Fibroblast of skin of back (primary cell): ENCODE results near the gene ADAMTS15.
"Not testable (repeated sequence)": the region's sequence is repeated elsewhere in the genome, so short reads cannot be mapped to it uniquely, and the experiment has no call there.

ENCODE experiments used
- DNase-seq: peaks from one replicate; pipeline ENCODE4 v3.0.0-alpha.2; 2013

ADAMTS15 gene

GRCh38 chr11:130435671-130436070 is 12.8 kb upstream of the ADAMTS15 start:
- peak; percentile 75 for DNase-seq

DNA sequence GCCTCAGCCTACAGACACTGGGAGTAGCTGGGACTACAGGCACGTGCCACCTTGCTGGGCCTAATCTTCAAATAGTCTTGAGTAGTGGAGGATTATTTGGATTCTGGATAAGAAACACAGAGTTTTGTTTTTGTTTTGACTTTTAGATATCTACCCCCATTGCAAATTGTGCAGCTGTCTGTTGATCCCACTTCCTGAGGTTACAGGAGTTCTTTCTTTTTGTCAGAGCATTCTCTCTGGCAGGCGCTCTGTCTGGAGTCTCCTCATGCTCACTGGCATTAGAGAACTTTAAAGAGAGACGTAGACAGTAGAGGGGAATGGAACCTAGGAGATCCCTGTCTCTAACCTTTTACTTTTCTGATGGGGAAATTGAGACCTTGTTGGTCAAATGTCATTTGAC is 12.3 kb upstream of the ADAMTS15 start:
- no peak for DNase-seq

GRCh38 chr11:130437848-130438247 is 10.6 kb upstream of the ADAMTS15 start:
- no peak for DNase-seq

DNA sequence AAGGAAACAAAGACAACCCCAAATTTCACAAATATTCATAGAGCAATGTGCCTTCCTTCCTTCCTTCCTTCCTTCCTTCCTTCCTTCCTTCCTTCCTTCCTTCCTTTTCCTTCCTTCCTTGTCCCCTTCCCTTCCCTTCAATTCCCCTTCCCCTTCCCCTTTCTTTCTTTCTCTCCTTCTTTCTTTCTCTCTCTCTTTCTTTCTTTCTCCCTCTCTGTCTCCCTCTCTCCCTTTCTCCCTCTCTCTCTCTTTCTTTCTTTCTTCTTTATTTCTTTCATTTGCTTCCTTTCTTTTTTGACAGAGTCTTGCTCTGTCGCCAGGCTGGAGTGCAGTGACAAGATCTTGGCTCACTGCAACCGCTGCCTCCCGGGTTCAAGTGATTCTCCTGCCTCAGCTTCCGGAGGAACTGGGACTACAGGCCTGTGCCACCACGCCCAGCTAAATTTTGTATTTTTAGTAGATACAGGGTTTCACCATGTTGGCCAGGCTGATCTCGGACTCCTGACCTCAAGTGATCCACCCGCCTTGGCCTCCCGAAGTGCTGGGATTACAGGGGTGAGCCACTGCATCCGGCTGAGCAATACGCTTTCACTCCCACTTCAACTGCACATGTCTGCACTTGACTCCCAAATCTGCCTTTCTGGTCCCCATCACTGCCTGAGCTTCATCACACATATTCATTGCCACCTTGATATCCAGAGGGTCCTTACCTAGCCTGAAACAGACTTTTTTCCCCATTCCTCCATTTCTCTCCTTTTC is 9.9 kb upstream of the ADAMTS15 start:
- not testable (repeated sequence) for DNase-seq

DNA sequence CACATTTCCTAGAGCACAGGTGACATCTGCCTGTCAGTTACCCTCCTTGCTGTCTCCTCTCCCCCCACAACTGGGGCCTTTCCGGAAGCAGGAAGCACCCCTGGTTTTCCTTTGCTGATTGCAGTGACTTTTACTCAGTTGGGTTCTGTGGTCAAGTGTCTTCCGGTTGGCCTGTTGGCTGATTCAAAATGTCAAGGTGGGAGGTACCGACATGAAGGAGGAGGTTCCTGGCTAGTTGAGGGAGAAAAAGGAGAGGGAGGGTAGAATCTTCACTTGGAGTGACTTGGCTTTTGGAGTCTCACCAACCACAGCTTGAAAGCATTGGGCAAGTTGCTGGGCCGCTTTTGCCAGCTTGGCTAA is 9.3 kb upstream of the ADAMTS15 start:
- DNase-seq = no peak

GRCh38 chr11:130439876-130440275 is 8.6 kb upstream of the ADAMTS15 start:
- DNase-seq = no peak

DNA sequence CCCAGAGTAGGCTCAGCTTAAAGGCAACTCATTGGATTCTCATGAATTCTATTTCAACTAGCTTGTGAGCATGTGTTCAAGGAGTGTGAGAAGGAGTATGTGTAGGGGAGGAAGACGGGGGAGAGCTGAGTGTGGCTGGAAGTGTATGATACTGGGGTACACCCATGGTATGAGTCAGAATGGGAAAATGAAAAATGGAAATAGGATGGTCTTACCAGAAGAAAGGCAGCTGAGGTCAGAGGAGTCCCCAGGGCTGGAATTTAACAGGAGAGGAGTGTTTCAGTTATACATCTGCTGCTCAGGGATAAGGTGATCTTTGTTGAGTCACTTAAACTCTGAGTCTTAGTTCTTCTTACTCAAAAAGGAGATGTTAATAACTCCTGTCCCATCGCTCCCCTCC is 6.7 kb upstream of the ADAMTS15 start:
- no peak for DNase-seq

DNA sequence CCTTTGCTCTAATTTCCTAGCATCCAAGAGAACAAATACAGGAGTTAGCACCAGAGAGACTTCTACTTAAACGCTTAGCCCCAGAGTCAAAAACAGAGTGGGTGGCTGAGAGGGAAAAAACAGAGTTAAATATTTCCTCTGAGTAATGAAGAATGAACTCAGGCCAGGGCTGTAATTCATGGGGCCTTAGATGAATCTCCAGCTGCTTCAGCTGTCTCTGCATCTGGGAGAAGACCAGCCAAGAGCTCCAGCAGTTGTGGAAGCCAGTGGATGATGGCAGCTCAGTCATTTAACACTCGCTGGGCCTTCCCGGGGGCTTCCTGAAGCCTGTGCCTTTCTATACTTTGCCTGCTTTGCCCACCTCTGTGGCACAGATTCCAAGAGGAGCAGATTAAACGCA is 5.7 kb upstream of the ADAMTS15 start:
- DNase-seq = no peak

DNA sequence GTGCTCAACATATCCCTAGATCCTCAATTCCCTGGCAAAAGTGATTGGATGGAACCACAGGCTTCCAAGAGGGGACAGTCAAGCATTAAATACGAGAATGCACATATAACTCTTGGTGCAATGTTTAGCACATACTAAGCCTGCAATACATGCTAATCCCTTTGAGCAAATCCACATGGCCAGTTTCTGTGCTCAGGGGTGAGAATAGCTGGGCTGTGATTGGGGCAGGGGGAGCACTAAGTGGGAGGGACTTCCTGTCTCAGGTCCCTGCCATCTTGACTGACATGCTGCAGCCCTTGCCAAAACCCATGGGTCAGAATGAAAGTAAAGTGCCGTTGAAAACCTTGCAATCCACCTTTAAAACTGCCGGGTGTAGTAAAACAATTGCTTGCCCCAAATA is 2.7 kb upstream of the ADAMTS15 start:
- DNase-seq = no peak

GRCh38 chr11:130448039-130448415 is 418 bp upstream of the ADAMTS15 start:
- no peak for DNase-seq

DNA sequence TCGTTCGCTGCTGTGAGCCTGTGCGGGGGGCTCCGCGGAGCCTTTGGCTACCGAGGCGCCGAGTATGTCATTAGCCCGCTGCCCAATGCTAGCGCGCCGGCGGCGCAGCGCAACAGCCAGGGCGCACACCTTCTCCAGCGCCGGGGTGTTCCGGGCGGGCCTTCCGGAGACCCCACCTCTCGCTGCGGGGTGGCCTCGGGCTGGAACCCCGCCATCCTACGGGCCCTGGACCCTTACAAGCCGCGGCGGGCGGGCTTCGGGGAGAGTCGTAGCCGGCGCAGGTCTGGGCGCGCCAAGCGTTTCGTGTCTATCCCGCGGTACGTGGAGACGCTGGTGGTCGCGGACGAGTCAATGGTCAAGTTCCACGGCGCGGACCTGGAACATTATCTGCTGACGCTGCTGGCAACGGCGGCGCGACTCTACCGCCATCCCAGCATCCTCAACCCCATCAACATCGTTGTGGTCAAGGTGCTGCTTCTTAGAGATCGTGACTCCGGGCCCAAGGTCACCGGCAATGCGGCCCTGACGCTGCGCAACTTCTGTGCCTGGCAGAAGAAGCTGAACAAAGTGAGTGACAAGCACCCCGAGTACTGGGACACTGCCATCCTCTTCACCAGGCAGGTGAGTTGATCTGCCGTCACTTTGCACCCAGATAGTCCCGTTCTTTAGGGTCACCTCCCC is 1.0 kb downstream of the ADAMTS15 start:
- DNase-seq = no peak

- peak; percentile 68 for DNase-seq
These were observed 1.7 kb downstream of the ADAMTS15 start for GRCh38 chr11:130449996-130450769.

GRCh38 chr11:130451231-130452019 is 3.0 kb downstream of the ADAMTS15 start:
- peak; percentile 32 for DNase-seq

DNA sequence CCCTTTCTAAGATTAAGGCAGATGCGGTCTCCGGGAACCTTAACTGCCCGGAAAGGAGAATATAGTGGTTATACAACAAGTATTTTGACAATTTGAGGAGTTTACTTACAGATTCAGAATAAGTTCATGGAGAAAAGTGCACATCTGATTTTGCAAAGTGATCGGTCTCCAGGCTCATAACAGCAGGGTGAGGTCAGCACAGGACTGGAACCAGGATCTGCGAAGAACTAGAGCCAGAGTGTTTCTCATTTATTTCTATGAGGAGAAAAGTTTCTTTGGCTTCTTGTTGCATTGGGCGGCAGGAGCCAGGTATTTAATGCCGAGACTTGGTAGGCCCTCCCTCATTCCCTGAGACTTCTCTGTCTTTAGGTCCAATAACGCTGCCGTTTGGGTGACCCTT is 3.7 kb downstream of the ADAMTS15 start:
- DNase-seq = no peak

DNA sequence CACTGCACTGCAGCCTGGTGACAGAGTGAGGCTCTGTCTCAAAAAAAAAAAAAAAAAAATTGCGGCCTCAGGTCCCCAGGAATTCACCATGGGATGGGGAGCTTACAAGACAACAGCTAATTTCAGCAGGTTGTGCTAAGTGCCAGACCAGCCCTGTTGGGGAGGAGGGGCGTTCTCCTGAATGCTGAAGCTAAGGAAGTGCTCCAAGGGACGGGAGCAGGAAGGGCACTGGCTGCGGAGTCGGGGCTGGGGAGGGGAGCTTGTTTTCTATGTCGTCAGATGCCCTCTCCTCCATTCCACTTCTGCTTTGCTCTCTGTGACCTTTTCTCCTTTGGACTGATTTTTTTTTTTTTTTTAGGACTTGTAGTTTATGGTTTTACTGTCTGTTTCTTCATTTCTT is 4.5 kb downstream of the ADAMTS15 start:
- DNase-seq = no peak

- DNase-seq = no peak
These were observed 6.2 kb downstream of the ADAMTS15 start for GRCh38 chr11:130454491-130455252.

GRCh38 chr11:130455483-130456127 is 7.2 kb downstream of the ADAMTS15 start:
- no peak for DNase-seq

DNA sequence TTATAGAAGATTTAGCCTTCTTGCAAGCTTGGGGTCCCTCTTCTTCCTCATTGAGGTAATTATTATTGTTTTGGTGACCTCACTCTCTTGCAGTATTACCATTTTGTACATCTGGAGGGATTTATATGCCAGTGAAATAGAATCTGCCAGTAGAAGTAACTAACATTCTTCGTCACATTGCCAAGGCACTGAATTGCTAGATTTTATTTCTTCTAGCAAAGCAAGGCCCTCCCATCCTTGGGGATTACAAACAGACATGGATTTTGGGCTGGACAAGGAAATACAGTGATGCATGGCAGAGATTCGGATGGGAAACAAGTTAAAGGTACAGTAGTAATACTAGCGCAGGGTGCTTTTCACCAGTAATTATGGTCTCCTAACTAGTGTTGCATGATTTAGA is 7.8 kb downstream of the ADAMTS15 start:
- DNase-seq = no peak

DNA sequence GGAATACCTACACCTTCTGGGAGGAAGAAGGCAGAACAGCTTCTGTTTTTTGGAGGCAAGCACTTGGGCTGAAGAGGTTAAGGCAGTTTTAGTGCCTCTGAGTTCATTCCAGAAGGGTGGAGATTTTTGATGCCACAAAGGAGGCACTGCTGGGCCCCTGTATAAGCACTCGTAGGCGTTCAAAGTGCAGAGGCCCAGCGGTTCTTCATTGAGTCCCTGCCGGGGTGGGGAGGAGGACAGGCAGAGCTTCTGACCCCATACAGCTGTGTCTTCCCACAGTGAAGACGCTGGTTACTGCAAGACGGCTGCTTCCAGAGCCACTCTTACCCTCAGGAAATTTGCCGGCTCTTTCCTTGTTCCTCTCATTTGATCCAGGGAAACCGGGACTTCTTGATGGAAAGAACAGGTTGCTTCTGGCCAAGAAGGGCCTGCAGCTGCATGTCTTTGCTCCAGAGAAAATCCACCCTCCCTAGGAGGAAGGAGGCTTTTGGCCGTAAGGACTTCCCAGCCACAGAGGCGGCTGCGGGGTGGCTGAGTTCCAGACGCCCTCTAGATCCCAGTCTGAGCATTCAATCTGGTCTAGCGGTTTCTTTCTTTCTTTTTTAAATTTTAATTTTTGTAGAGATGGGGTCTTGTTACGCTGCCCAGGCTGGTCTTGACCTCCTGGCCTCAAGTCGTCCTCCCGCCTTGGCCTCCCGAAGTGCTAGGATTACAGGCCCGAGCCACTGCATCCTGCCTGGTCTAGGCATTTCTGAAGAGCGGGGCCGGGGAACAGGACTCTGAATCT is 9.4 kb downstream of the ADAMTS15 start:
- no peak for DNase-seq

DNA sequence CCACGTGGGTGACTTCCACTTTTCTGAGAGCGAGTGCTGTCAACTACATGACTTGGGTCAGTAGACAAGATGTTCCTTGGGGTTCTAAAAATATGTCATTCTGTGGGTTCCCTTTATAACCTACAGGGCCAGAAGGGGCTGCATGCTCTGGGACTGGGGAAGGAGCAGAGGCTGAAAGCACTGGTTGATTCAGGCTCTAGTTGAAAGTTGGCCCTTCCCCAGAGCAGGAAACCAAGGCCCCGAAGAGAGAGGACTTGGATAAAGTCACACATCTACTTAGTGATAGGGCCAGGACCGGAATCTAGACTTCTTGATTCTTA is 9.9 kb downstream of the ADAMTS15 start:
- DNase-seq = no peak

DNA sequence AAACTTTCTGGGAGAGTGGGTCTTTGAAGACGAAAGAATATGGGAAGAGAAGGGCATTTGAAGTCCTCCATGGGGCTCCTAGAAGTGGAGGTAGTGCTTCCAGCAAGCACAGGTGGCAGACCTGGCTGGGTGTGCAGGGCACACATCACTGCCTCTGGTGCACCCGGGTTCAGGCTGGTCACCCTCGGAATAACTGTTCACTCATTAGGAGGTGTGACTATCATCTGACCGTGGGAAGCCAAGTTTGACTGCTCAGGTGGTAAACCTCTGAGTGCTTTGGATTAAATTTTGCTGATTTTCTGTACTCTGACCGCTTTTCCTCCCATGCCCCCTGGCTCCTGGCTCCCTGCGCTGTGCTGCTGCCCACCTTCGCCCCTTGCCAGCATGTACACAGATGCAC is 11.1 kb downstream of the ADAMTS15 start:
- no peak for DNase-seq
